Activated B cell treated with CpG ODN at 0.5 μM for 24 hours (primary cell): ENCODE measurements around the gene TBKBP1. TPM values are rescaled to one million over a fixed set of nuclear protein-coding genes. Genes with fewer than 3 reads are reported as not detected.

Experiments used
- ATAC-seq: fragments of 200-7000 bp; cut with Tn5 transposase; one replicate; pipeline ENCODE4 v1.10.0; 2021; ENCODE audit warnings: low read depth, mild to moderate bottlenecking, moderate library complexity
- CTCF ChIA-PET: fragments of 350-600 bp; sonication (Branson Sonifier 250); formaldehyde crosslinking; loops from one replicate; lab custom pipeline; 2021; ENCODE audit warnings: antibody characterized with exemption; lab: Charles Lee
- POLR2A ChIA-PET: fragments of 350-600 bp; sonication (Branson Sonifier 250); formaldehyde crosslinking; loops from one replicate; lab custom pipeline; 2021; ENCODE audit warnings: antibody characterized with exemption; lab: Charles Lee
- DNase-seq: peaks from one replicate; pipeline ENCODE4 v3.0.0; 2022
- H3K27ac Mint-ChIP-seq: one replicate; pipeline ENCODE4 v1.8.0; 2020; ENCODE audit warnings: mixed read lengths
- H3K27me3 Mint-ChIP-seq: one replicate; pipeline ENCODE4 v1.8.0; 2021; ENCODE audit warnings: mixed read lengths
- H3K36me3 Mint-ChIP-seq: one replicate; pipeline ENCODE4 v1.8.0; 2021; ENCODE audit warnings: low read depth, mixed read lengths
- H3K4me1 Mint-ChIP-seq: one replicate; pipeline ENCODE4 v1.8.0; 2021; ENCODE audit warnings: mixed read lengths
- H3K4me3 Mint-ChIP-seq: one replicate; pipeline ENCODE4 v1.8.0; 2020; ENCODE audit warnings: mild to moderate bottlenecking, mixed read lengths
- H3K9me3 Mint-ChIP-seq: one replicate; pipeline ENCODE4 v1.8.0; 2020; ENCODE audit warnings: mixed read lengths
- intact Hi-C: fragments of 100-400 bp; cut with micrococcal nuclease; formaldehyde crosslinking; loops from one replicate; pipeline ENCODE4 v1.15.1; 2024
- total RNA-seq: library from RNA; stranded (reverse); gene quantifications from 2 replicates; pipeline ENCODE4 v1.2.3, GENCODE V29; 2022
- TF ChIP-seq, protein P1 (sequence below): fragments of 200-600 bp; IDR thresholded peaks from one replicate; pipeline ENCODE4 v1.8.0; 2022; ENCODE audit warnings: antibody characterized with exemption, mild to moderate bottlenecking

The TBKBP1 gene
- total RNA-seq, 1 donor from 2014 or later = 4.1 TPM

DNA sequence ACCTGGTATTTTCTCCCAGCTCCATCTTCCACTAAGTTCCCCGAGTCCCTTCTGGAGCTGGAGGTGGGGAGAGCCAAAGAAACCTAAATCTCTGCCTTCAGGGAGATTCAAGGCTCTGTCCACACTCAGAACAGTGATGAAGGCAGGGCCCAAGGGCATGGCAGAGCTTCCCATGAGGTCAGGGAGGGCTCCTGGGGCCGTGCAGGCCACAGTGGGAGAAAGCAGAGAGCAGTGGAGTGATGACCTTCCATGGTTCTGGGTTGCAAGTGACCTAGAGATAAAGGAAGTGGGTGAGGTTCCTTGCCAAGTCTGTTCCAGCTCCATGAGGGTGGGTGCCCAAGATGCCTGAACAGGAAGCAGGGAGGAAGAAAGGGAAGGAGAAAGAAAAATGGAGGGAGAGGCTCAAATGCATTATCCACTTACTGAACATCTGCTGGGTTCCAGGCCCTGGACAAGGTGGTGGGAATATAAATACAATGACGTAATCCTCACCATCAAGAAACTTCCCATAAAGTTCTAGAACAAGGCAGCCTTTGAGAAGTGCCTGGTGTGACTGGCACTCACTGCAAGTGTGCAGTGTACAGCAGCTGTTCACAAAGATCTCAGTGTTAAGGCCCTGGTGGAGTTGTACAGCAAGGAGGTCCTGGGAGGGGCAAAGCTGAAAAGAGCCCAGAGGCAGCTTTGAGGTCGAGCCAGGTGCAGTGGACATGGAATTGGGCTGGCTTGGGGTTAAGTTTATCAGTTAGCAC, 13.3 kb downstream of the TBKBP1 start:
- intact Hi-C loops = no loop called here
- no peak for ATAC-seq
- Mint-ChIP-seq H3K4me1 (peaks cover 54% of the 10 kb centered on the region), H3K9me3 (no peaks in the 10 kb centered on the region), H3K36me3 (no peaks in the 10 kb centered on the region), H3K4me3 (no peak overlapping the region), H3K27me3 (no peaks in the 10 kb centered on the region), H3K27ac (no peak overlapping the region)
- ChIA-PET CTCF (interaction anchor here (0.7 kb wide), 1 partner anchor 35 kb away, joined by 3 read pairs; no protein-coding TSS in a partner anchor), POLR2A (interaction anchor here (0.5 to 3.7 kb wide), 4 partner anchors 9 to 75 kb away, joined by 3 to 15 read pairs (median 5); no protein-coding TSS in a partner anchor)
- TF ChIP-seq, protein P1, sequence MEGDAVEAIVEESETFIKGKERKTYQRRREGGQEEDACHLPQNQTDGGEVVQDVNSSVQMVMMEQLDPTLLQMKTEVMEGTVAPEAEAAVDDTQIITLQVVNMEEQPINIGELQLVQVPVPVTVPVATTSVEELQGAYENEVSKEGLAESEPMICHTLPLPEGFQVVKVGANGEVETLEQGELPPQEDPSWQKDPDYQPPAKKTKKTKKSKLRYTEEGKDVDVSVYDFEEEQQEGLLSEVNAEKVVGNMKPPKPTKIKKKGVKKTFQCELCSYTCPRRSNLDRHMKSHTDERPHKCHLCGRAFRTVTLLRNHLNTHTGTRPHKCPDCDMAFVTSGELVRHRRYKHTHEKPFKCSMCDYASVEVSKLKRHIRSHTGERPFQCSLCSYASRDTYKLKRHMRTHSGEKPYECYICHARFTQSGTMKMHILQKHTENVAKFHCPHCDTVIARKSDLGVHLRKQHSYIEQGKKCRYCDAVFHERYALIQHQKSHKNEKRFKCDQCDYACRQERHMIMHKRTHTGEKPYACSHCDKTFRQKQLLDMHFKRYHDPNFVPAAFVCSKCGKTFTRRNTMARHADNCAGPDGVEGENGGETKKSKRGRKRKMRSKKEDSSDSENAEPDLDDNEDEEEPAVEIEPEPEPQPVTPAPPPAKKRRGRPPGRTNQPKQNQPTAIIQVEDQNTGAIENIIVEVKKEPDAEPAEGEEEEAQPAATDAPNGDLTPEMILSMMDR = no peak
- no peak for DNase-seq

DNA sequence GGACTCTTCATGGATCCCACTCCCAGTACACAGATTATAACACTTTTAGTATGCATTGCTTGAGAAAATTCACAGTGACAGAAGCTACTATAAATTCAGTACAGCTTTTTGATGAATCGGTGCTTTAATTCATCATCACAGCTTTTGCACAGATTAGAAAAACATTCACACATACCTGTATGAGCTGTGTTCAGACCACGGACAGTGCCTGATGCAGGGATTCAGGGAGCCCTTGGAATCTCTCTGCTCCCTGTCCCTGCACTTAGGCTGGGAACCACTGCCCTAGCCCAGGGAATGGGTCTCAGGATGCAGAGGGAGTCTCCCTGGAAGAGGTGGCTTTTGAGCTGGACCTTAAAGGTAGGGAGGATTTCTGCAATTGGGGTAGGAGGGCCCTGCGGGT, 13.9 kb downstream of the TBKBP1 start:
- Mint-ChIP-seq H3K36me3 (no peaks in the 10 kb centered on the region), H3K27me3 (no peaks in the 10 kb centered on the region), H3K4me3 (no peak overlapping the region), H3K9me3 (no peaks in the 10 kb centered on the region), H3K27ac (no peak overlapping the region), H3K4me1 (peaks cover 55% of the 10 kb centered on the region)
- ChIA-PET CTCF (interaction anchor here (0.7 kb wide), 1 partner anchor 35 kb away, joined by 3 read pairs; no protein-coding TSS in a partner anchor), POLR2A (no interaction called here)
- TF ChIP-seq, protein P1 = no peak
- DNase-seq (no peak), ATAC-seq (no peak)
- intact Hi-C loops = no loop called here

DNA sequence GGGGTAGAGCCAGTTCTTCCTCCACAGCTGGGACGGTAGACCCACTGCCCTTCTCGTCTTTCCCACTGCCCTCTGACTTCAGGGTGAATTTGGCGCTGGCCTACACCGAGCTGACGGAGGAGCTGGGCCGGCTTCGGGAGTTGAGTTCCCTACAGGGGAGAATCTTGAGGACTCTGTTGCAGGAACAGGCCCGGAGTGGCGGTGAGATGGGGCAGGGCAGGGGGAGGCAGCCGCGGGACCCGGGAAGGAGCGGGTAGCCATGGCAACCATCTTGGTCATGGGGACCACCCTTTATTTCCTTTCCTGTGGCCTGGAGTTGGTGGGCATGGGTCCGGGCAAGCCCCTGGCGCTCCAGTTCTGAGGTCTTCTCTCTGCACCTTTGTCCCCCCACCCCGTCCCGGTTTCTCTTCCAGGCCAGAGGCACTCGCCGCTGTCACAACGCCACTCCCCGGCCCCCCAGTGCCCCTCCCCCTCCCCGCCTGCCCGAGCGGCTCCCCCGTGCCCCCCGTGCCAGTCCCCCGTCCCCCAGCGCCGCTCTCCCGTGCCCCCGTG, 14.4 kb downstream of the TBKBP1 start:
- Mint-ChIP-seq H3K4me1 (peaks cover 55% of the 10 kb centered on the region), H3K27ac (no peak overlapping the region), H3K27me3 (no peaks in the 10 kb centered on the region), H3K36me3 (no peaks in the 10 kb centered on the region), H3K9me3 (no peaks in the 10 kb centered on the region), H3K4me3 (no peak overlapping the region)
- TF ChIP-seq, protein P1 = no peak
- ChIA-PET POLR2A (no interaction called here), CTCF (interaction anchor here (0.7 kb wide), 1 partner anchor 34 kb away, joined by 3 read pairs; no protein-coding TSS in a partner anchor)
- ATAC-seq = no peak
- intact Hi-C loops = no loop called here
- DNase-seq = no peak

DNA sequence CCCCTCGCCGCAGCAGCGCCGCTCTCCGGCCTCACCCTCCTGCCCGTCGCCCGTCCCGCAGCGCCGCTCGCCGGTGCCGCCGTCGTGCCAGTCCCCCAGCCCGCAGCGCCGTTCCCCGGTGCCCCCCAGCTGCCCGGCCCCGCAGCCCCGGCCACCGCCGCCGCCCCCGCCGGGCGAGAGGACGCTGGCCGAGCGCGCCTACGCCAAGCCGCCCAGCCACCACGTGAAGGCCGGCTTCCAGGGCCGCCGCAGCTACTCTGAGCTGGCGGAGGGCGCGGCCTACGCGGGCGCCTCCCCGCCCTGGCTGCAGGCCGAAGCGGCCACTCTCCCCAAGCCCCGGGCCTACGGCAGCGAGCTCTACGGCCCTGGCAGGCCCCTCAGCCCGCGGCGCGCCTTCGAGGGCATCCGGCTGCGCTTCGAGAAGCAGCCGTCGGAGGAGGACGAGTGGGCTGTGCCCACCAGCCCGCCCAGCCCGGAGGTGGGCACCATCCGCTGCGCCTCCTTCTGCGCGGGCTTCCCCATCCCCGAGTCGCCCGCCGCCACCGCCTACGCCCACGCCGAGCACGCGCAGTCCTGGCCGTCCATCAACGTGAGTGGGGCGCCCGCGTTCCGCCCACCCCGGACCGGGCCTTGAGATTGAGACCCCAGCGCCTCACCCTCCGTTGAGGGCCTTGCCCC, 15.0 kb downstream of the TBKBP1 start:
- Mint-ChIP-seq H3K27me3 (no peaks in the 10 kb centered on the region), H3K27ac (no peak overlapping the region), H3K4me3 (no peak overlapping the region), H3K36me3 (no peaks in the 10 kb centered on the region), H3K4me1 (peaks cover 55% of the 10 kb centered on the region), H3K9me3 (no peaks in the 10 kb centered on the region)
- ChIA-PET CTCF (no interaction called here), POLR2A (interaction anchor here (0.6 kb wide), 1 partner anchor 294 kb away, joined by 4 read pairs; no protein-coding TSS in a partner anchor)
- DNase-seq (no peak), ATAC-seq (no peak)
- intact Hi-C loops = no loop called here
- TF ChIP-seq, protein P1 = no peak

DNA sequence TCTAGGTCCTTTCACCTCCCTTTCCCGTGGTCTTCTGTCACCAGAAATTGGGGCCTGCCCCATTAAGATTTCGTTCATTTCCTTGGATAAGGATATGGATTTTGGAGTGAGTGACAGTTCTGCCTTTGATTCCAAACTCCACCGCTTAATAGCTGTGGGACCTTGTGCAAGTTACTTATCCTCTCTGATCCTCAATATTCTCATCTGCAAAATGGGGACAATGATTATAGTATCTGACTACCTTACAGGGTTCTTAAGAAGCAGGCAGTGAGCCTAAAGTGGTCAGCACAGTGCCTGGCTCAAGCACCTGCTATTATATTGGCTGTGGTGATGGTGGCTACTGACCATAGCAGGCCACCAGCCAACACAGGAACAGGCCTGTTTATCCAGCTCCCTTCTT, 15.6 kb downstream of the TBKBP1 start:
- peaks cover 55% of the 10 kb centered on the region for H3K4me1 Mint-ChIP-seq
- H3K36me3 Mint-ChIP-seq = no peaks in the 10 kb centered on the region
- POLR2A ChIA-PET = interaction anchor here (0.6 kb wide), 1 partner anchor 295 kb away, joined by 4 read pairs; no protein-coding TSS in a partner anchor
- DNase-seq (no peak), ATAC-seq (no peak)
- no peak overlapping the region for H3K4me3 Mint-ChIP-seq
- no peaks in the 10 kb centered on the region for H3K27me3 Mint-ChIP-seq
- no peaks in the 10 kb centered on the region for H3K9me3 Mint-ChIP-seq
- intact Hi-C loops = no loop called here
- TF ChIP-seq, protein P1 = no peak
- CTCF ChIA-PET = no interaction called here
- H3K27ac Mint-ChIP-seq = no peak overlapping the region
